C4-2B (cell line): ENCODE data around the gene SLC8A1.

ENCODE experiments used
- CTCF ChIP-seq: fragments of 450-650 bp; conservative IDR thresholded peaks from 2 replicates; pipeline ENCODE4 v1.5.1; 2017; ENCODE audit warnings: mild to moderate bottlenecking
- ZFX ChIP-seq: fragments of 450-650 bp; IDR thresholded peaks from 2 replicates; pipeline ENCODE4 v1.6.1; 2017

DNA sequence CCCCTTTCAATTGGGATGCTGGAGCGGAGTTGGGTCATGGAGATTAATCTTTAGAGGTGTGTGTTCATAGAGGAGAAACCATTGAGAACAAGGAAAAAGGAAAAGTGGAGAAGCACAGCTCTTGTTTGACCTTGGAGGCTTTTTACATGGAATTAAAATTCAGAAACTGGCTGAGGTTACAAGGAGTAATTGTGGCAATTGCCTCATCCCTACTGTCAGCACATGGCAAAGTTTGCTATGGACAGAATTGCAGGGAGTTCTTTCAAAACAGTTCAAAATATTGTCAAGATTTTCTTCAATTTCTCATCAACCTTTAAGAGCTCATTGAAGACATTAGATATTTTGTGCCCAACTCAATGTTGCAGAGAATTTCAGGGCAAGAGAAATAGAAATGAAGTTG is 232.7 kb downstream of the SLC8A1 start:
- no peak for TF ChIP-seq CTCF
- TF ChIP-seq ZFX: no peak
